Endothelial cell of umbilical vein (primary cell): ENCODE measurements around the gene QSOX2. TPM values are rescaled to one million over a fixed set of nuclear protein-coding genes. Genes with fewer than 3 reads are reported as not detected.

Experiments
- BruUV-seq: library from RNA; stranded (reverse); fragments of 400-500 nt; replicated peaks from 2 replicates; lab custom pipeline; 2021; lab: Mats Ljungman, UMichigan
- CTCF ChIA-PET: fragments of 300-600, 350-600 bp; sonication (Branson Sonifier 250); formaldehyde crosslinking; loops from one replicate; lab custom pipeline; 2021; ENCODE audit warnings: antibody characterized with exemption, inconsistent platforms; lab: Charles Lee
- POLR2A ChIA-PET: fragments of 300-600, 350-600 bp; sonication (Branson Sonifier 250); formaldehyde crosslinking; loops from one replicate; lab custom pipeline; 2021; ENCODE audit warnings: antibody characterized with exemption, inconsistent platforms; lab: Charles Lee
- DNase-seq: peaks from one replicate; pipeline ENCODE4 v3.0.0-alpha.2; 2011; ENCODE audit warnings: low read depth, low spot score
- FAIRE-seq: peaks from 2 replicates; lab custom pipeline; 2011; peaks lifted over from hg19 to GRCh38; lab: Jason Lieb, UNC
- H2AFZ ChIP-seq: 2 replicates; pipeline ENCODE4 v1.6.0; 2012; ENCODE audit warnings: low read depth, low read length, control low read depth, inconsistent platforms
- H3K27ac ChIP-seq: 2 replicates; pipeline ENCODE4 v1.5.1; 2011; ENCODE audit warnings: low read depth, mild to moderate bottlenecking, control low read depth, low read length, moderate library complexity; ENCODE audit not compliant: insufficient read depth
- H3K27me3 ChIP-seq, 2 experiments: 2 replicates each; pipeline versions ENCODE4 v1.6.0 to v1.6.1; 2011; ENCODE audit warnings: low read length in 2 of 2, mixed read lengths in 1 of 2; ENCODE audit not compliant: control insufficient read depth in 2 of 2, insufficient read depth in 2 of 2
- H3K36me3 ChIP-seq, 2 experiments: 2 replicates in 1 of 2; 3 replicates in 1 of 2; pipeline ENCODE4 v1.5.1; 2011; ENCODE audit warnings: low read length in 2 of 2, mild to moderate bottlenecking in 1 of 2, moderate library complexity in 1 of 2; ENCODE audit not compliant: control insufficient read depth in 2 of 2, insufficient read depth in 2 of 2; ENCODE audit errors: extremely low read depth in 1 of 2
- H3K4me1 ChIP-seq: 3 replicates; pipeline ENCODE4 v1.5.1; 2011; ENCODE audit warnings: mild to moderate bottlenecking, low read length; ENCODE audit not compliant: control insufficient read depth, insufficient read depth; ENCODE audit errors: extremely low read depth
- H3K4me2 ChIP-seq: 2 replicates; pipeline ENCODE4 v1.6.1; 2011; ENCODE audit warnings: low read length, control low read depth, mixed read lengths; ENCODE audit not compliant: insufficient read depth
- H3K4me3 ChIP-seq, 3 experiments: fragments of 200-600 bp in 1 of 3; sonication (generic), shearing (Covaris generic) in 1 of 3; replicated peaks in 1 of 3; 2 replicates each; pipeline ENCODE4 v1.5.1; 2011 to 2016; ENCODE audit warnings: control low read depth in 3 of 3, low read length in 3 of 3, mild to moderate bottlenecking in 2 of 3, inconsistent platforms in 1 of 3, low read depth in 1 of 3, moderate library complexity in 1 of 3; ENCODE audit not compliant: insufficient read depth in 1 of 3
- H3K79me2 ChIP-seq: 2 replicates; pipeline ENCODE4 v1.6.0; 2012; ENCODE audit warnings: low read length, inconsistent platforms; ENCODE audit not compliant: control insufficient read depth, insufficient read depth
- H3K9ac ChIP-seq: replicated peaks from 2 replicates; pipeline ENCODE3; 2011; ENCODE audit warnings: low read length, control low read depth; ENCODE audit not compliant: insufficient read depth; ENCODE audit errors: extremely low read depth
- H3K9me1 ChIP-seq: replicated peaks from 3 replicates; pipeline ENCODE4 v1.6.0; 2011; ENCODE audit warnings: mild to moderate bottlenecking, low read length; ENCODE audit not compliant: control insufficient read depth, insufficient read depth; ENCODE audit errors: extremely low read depth
- H3K9me3 ChIP-seq: replicated peaks from 2 replicates; pipeline ENCODE4 v1.5.1; 2012; ENCODE audit warnings: low read length, inconsistent platforms; ENCODE audit not compliant: control insufficient read depth, insufficient read depth
- H4K20me1 ChIP-seq: replicated peaks from 2 replicates; pipeline ENCODE3; 2011; ENCODE audit warnings: mild to moderate bottlenecking, low read length; ENCODE audit not compliant: control insufficient read depth, insufficient read depth; ENCODE audit errors: extremely low read depth
- CTCF ChIP-seq, 2 donors: IDR thresholded peaks; 1 replicate in 1 of 2; 2 replicates in 1 of 2; pipeline ENCODE4 v1.5.1; 2011; ENCODE audit warnings: low read length in 2 of 2, mild to moderate bottlenecking in 2 of 2, moderate library complexity in 2 of 2, control low read depth in 1 of 2, inconsistent platforms in 1 of 2, low read depth in 1 of 2; ENCODE audit not compliant: insufficient read depth in 1 of 2; ENCODE audit errors: extremely low read depth in 1 of 2
- EZH2 ChIP-seq: IDR thresholded peaks from 2 replicates; pipeline ENCODE4 v1.6.1; 2012; ENCODE audit warnings: borderline replicate concordance, low read depth, mild to moderate bottlenecking, moderate library complexity, low read length, inconsistent platforms; ENCODE audit not compliant: severe bottlenecking
- FOS ChIP-seq: IDR thresholded peaks from 2 replicates; pipeline ENCODE4 v1.6.1; 2011; ENCODE audit warnings: mild to moderate bottlenecking, low read length, moderate library complexity, borderline replicate concordance; ENCODE audit not compliant: insufficient read depth
- GATA2 ChIP-seq: IDR thresholded peaks from 2 replicates; pipeline ENCODE4 v1.7.0; 2011; ENCODE audit warnings: low read depth, mild to moderate bottlenecking, moderate library complexity, mixed read lengths, low read length; ENCODE audit not compliant: insufficient read length, insufficient read depth
- JUN ChIP-seq: IDR thresholded peaks from 2 replicates; pipeline ENCODE4 v1.6.1; 2011; ENCODE audit warnings: borderline replicate concordance, low read depth; ENCODE audit not compliant: insufficient read length, insufficient read depth
- MYC ChIP-seq: IDR thresholded peaks from one replicate; pipeline ENCODE4 v1.6.1; 2011; ENCODE audit warnings: mild to moderate bottlenecking, low read depth, low read length
- POLR2A ChIP-seq: IDR thresholded peaks from 2 replicates; pipeline ENCODE4 v1.6.1; 2012; ENCODE audit warnings: low read depth, mild to moderate bottlenecking, control low read depth, low read length
- POLR2AphosphoS5 ChIP-seq: IDR thresholded peaks from 2 replicates; pipeline ENCODE4 v1.6.1; 2012; ENCODE audit warnings: low read depth, mild to moderate bottlenecking, control low read depth, low read length, moderate library complexity; ENCODE audit not compliant: insufficient read depth
- dilution Hi-C: fragments of 300-500 bp; cut with MboI; formaldehyde crosslinking; loops from one replicate; pipeline ENCODE4 v1.15.0; 2019; ENCODE audit warnings: low sequenced_read_pairs; ENCODE audit not compliant: extremely low pct_ligation_motif_present
- intact Hi-C: fragments of 100-400 bp; cut with micrococcal nuclease; formaldehyde crosslinking; loops from one replicate; pipeline ENCODE4 v1.10.0; 2022
- polyA plus RNA-seq, 4 experiments: library from polyadenylated mRNA; depleted of rRNA in 3 of 4; stranded (reverse) in 3 of 4; unstranded in 1 of 4; fragments of >200 nt; gene quantifications; 2 replicates each; pipeline versions ENCODE4 v1.2.1 to v1.2.3, GENCODE V29; 2011 to 2012; ENCODE audit warnings: missing spikeins in 1 of 4
- total RNA-seq: library from RNA; stranded (reverse); gene quantifications from 2 replicates; pipeline ENCODE4 v1.2.3, GENCODE V29; 2021
- TF ChIP-seq, protein P1 (sequence below): IDR thresholded peaks from 2 replicates; pipeline ENCODE4 v1.6.1; 2011; ENCODE audit not compliant: insufficient read depth, insufficient read length

Gene QSOX2
- total and polyA plus RNA-seq, 2 donors (not counting 3 experiments of a cell fraction or from before 2014, with no cell fraction given), result 16.4 to 23.4 TPM

DNA sequence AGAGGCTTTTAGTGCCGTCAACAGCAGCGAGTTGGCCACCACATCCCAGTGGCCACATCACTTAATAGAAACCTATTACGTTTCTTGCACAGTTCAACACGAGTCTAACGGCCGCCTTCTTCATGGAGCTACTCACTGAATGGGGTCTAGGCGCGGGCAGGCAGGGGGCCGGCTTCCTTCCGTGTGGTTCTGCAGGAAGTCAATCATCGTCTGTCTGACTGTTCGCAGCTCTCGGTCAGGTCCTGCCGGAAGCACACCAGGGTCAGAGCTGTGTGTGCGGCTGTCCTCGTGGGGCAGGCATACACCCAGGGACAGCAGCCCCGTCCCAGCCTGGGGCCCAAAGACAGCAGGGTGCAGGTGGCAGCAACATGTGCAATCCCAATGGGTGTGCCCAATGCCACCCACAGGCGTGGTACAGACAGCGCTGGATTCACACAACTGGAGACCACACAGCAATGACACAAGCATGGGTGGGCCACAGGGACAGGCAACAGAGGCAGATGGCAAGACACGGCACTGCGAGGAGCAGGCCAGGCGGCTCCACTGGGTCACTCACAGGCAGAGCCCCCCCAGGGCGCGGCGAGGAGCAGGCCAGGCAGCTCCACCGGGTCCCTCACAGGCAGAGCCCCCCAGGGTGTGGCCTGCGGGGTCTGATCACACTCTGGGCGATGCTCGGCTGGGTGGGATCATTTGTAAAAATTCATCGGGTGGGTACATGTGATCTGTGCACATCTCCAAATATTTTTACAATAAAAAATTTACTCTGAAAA is 21.6 kb downstream of the QSOX2 start:
- H3K9me3 ChIP-seq, result no peaks in the 10 kb centered on the region
- no peaks in the 10 kb centered on the region for H3K9me1 ChIP-seq
- peaks cover 7% of the 10 kb centered on the region for H3K4me1 ChIP-seq
- POLR2A ChIA-PET, result no interaction called here
- DNase-seq, result no peak
- BruUV-seq, result no TSS peak
- no peak overlapping the region for H2AFZ ChIP-seq
- no peaks in the 10 kb centered on the region for H4K20me1 ChIP-seq
- no peak overlapping the region for H3K4me3 ChIP-seq
- no peak for TF ChIP-seq EZH2
- TF ChIP-seq JUN, result no peak
- intact Hi-C loops, result no loop called here
- H3K36me3 ChIP-seq, result peaks cover 0 to 3% of the 10 kb centered on the region in 2 experiments
- dilution Hi-C loops, result no loop called here
- H3K4me2 ChIP-seq, result no peak overlapping the region
- H3K9ac ChIP-seq, result no peak overlapping the region
- H3K27ac ChIP-seq, result no peak overlapping the region
- FAIRE-seq, result no peak
- H3K79me2 ChIP-seq, result no peaks in the 10 kb centered on the region
- H3K27me3 ChIP-seq, result no peaks in the 10 kb centered on the region
- CTCF ChIA-PET, result interaction anchor here (0.8 to 1.9 kb wide), 7 partner anchors 15 to 91 kb away, joined by 3 to 8 read pairs (median 4); no protein-coding TSS in a partner anchor

GRCh38 chr9:136222906-136223285 is 22.7 kb downstream of the QSOX2 start:
- dilution Hi-C loops, result no loop called here
- Histone ChIP-seq H3K27ac (no peak overlapping the region), H3K27me3 (no peaks in the 10 kb centered on the region), H3K9ac (no peak overlapping the region), H3K4me2 (no peak overlapping the region), H3K36me3 (peaks cover 0 to 3% of the 10 kb centered on the region in 2 experiments), H3K4me3 (no peak overlapping the region), H3K79me2 (no peaks in the 10 kb centered on the region), H3K9me1 (no peaks in the 10 kb centered on the region), H2AFZ (no peak overlapping the region), H3K4me1 (no peaks in the 10 kb centered on the region), H4K20me1 (no peaks in the 10 kb centered on the region), H3K9me3 (no peaks in the 10 kb centered on the region)
- intact Hi-C loops, result no loop called here
- ChIA-PET CTCF (interaction anchor here (0.8 to 1.9 kb wide), 4 partner anchors 36 to 89 kb away, joined by 3 to 6 read pairs (median 4); no protein-coding TSS in a partner anchor), POLR2A (no interaction called here)
- BruUV-seq, result no TSS peak
- TF ChIP-seq POLR2A, result no peak
- TF ChIP-seq FOS, result no peak
- TF ChIP-seq POLR2AphosphoS5, result no peak
- TF ChIP-seq GATA2, result no peak
- no peak for TF ChIP-seq EZH2
- TF ChIP-seq, protein P1, sequence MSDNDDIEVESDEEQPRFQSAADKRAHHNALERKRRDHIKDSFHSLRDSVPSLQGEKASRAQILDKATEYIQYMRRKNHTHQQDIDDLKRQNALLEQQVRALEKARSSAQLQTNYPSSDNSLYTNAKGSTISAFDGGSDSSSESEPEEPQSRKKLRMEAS, result no peak
- TF ChIP-seq JUN, result no peak
- TF ChIP-seq CTCF (IDR thresholded peaks at IDR 0.05; ENCODE audit: extremely low read depth in 1 of 2, insufficient read depth in 1 of 2, low read depth in 1 of 2, low read length in 2 of 2), result no peak
- TF ChIP-seq MYC, result no peak
- no peak for FAIRE-seq
- DNase-seq, result no peak
